ENCODE results near the gene SPSB1.

Gene SPSB1

DNA sequence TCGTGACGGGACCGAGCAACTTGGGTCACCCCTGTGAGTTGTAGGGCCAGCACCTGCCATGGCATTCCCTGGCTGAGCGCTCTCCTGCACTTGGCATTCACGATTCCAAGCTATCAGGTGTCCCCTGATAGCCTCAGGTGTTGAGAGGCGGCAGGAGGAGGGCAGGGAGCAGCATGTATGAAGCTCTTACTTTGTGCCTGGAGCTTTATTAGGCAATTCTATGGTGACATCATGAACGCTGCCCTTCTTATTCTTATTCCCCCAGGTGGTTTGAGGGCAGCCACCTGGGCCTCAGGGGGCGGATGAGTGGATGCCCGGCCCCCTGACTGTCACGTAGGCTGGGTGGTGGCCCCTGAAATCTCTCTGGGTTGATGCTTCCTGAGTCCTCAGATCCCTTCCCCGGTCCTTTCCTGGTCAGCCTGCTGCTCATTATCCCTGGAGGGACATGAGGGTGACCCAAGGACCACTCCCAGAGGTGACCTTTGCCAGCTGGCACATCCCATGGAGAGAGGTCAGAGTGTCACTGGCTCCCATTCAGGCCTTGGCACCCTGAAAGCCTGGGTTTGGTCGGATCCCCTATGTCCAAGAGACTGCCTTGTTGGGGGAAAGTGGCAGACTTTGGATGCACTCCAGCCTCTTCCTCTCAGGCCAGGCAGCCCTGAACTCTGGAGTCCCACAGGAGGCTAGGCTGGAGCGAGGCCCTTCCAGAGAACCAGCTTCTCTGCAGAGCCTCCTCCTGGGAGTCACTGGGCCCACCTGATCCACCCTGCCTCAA is 51.9 kb downstream of the SPSB1 start:
- DNase-seq (ENCODE audit: low read depth) = no peak

DNA sequence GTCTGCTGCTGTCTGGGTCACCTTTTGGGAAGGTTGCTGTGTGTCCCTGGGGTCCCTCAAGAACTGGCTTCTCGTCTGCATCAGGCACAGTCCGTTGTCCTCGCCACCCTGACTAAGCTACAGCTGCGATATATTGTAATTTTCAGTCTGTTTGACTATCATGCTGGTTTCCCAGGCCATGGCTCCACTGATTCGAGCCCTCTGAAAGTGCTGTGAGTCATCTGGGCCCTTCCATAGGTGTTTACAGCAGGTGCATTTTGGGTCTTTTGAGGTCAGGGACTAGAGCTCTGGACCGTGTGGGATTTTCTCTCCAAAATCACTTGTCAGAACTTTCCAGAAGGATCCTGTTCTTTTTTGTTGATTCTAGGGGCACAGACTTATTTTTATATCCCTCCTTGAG is 52.8 kb downstream of the SPSB1 start:
- no peak for DNase-seq (ENCODE audit: low read depth)

- DNase-seq (ENCODE audit: low read depth) = no peak
These were observed 53.2 kb downstream of the SPSB1 start for GRCh38 chr1:9345922-9346321.

- no peak for DNase-seq (ENCODE audit: low read depth)
These were observed 53.9 kb downstream of the SPSB1 start for GRCh38 chr1:9346566-9346965.

DNA sequence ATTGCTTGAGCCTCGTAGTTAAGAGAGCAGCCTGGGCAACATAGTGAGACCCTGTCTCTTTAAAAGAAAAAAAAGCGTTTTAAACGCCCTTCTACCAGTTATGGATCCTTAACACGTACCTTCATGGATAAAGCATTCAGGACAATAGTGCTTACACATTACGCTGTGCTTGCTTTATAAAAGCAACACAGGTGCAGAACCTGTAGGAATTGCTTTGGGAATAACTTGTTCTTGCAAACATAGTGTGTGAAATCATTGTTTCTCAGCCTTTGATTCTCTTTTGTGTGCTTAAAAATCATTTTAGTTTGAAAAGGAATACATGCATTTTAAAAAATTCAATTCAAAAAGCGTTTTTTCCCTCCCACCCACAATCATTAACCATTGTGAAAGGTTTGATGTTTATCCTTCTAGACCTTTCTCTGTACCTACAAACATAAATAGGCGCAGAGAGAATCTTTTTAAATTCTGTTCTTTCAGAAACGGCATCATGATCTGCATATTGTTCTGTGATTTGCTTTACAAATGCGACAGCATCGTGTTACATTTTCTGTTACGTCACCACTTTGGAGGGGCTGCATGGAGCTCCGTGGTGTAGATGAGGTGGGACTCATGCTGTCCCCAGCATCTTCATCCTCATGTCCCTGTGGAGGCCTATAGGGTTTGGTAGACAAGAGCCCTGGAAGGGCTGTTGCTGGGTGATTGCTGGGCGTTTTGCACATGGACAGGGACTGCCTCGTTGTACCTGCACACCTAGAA is 54.6 kb downstream of the SPSB1 start:
- DNase-seq (ENCODE audit: low read depth) = no peak

DNA sequence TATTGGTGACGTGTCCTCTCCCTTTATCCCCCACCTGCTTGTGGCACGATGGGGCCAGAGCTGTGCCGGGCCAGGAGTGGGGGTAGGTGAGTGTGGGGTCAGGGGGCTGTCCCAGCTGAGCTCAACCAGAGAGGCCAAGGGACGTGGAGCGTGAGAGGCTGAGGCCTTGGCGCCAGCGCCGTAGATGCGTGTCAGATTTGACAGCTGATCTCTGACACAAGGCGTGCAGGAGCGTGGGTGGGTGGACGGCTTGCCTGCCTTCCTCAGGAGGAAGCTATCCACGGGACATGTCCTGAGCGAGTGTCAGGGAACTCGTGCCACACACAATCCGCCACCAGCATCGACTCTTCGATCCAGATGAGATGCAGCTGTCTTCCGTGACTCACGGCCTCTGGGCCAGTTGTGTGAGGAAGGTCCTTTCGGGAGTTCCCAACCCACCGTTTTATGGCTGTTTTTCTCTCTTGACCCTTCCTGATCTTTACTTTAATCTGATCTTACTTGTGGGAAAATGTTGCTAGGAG is 56.7 kb downstream of the SPSB1 start:
- DNase-seq (ENCODE audit: low read depth) = no peak

DNA sequence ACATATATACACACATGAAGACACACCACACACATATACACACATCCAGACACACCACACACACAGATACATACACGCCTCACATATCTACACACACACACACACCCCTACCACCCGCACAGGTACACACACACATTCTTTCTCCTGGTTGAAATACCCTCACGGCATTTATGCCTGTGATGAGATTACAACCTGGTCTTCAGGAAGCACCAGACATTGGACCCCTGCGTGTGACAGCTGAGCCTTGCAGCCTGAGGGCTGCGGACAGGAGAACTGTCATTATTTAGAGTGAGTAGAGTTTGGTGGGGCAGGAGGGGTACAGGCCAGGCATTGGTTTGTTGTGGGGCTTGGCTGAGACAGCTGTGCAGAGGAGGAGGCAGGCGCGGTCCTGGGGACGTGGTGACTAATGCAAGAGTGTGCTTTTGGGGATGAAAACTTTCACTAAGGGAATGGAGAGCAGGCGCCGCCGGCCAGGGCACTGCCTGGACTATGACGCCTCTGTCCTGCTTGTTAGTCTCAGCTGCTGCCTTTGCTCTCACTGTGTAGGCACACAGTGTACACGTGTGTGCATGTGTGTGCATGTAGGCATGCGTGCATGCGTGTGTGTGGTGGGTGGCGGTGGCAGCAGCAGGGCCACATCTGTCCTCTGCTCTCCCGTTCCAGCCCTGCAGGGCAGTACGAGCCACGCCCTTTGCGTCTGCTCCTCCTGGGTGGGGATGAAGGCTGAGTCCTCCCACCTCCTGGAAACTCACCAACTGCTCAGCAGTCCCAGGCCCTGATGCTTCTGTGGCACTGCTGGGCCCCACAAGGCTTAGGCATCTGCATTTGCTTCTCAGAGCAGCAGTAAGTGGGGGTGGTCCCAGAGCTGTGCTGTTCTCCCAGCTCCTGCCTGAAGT is 57.6 kb downstream of the SPSB1 start:
- DNase-seq (ENCODE audit: low read depth) = no peak

DNA sequence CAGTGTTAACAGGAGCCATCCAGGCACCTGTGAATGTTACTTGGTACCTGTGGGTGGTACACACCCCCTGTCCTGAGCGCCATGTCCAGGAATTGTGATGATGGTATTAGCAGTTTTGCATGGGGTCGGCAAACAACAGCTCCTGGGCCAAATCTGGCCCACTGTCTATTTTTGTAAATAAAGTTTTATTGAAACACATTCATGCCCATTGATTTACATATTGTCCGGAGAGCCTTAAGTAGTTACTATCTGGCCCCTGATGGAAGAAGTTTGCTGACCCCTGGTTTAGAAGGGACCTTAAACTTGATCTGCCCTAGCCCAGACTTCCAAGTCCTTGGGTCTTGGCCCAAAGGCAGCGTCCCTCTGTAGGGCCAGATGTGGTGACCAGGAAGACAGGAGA is 58.3 kb downstream of the SPSB1 start:
- no peak for DNase-seq (ENCODE audit: low read depth)

GRCh38 chr1:9351654-9352271 is 59.1 kb downstream of the SPSB1 start:
- DNase-seq (ENCODE audit: low read depth) = no peak

GRCh38 chr1:9352377-9353134 is 59.9 kb downstream of the SPSB1 start:
- no peak for DNase-seq (ENCODE audit: low read depth)

- no peak for DNase-seq (ENCODE audit: low read depth)
These were observed 62.8 kb downstream of the SPSB1 start for GRCh38 chr1:9355503-9355902.

DNA sequence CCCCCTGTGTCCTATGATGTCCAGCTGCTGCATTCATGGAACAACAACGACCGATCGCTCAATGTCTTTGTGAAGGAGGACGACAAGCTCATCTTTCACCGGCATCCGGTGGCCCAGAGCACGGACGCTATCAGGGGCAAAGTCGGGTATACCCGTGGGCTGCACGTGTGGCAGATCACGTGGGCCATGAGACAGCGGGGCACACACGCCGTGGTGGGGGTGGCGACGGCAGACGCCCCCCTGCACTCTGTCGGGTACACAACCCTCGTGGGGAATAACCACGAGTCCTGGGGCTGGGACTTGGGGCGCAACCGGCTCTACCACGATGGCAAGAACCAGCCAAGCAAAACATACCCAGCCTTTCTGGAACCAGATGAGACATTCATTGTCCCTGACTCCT is 63.3 kb downstream of the SPSB1 start:
- DNase-seq (ENCODE audit: low read depth) = no peak

GRCh38 chr1:9356829-9357466 is 64.3 kb downstream of the SPSB1 start:
- no peak for DNase-seq (ENCODE audit: low read depth)

DNA sequence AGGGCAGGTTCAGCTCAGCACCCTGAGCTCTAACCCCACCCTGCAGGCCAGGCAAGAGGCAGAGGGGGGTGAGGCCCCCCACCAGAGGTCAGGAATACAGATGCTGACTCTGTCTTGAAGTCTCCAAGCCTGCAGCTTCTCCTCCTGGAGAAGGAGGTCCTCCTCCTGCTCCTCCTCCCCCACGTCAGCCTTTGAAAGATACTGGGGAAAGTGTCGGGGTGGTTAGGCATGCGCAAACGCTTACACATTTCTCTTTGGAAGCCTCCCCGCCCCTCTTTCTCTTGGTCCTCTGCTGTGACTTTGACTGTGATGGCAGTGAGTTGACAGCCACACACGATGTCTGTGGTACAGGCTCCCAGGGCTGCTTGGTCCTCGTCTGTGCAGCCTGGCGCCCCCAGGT is 65.3 kb downstream of the SPSB1 start:
- no peak for DNase-seq (ENCODE audit: low read depth)

DNA sequence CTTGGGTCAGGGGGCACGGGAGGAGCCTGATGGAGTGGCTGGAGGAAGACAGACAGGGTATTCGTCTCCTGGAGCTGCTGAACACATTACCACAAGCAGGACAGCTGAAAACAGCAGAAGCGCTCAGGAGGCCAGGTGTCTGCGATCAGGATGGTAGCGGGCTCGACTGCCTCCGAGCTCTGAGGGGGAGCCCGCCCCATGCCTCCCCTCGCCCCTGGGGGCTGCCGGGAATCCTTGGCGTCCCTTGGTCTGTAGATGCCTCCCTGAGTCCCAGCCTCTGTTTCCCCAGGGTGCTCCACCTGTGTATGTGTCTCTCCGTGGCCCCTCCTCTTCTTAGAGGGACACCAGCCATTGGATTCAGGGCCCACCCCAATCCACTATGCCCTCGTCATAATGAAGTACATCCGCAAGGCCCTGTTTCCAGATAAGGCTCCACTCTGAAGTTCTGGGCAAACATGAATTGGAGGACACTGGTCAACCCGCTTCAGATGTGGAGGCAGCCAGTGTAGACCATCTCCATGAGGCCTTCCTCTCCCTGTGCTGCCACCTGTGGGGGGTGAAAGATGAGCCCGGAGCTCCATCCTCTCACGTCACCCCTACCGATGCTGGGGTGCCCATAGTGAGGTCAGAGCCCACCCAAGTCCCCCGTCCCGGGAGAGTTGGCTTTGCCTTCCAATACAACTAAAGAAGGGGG is 67.8 kb downstream of the SPSB1 start:
- DNase-seq (ENCODE audit: low read depth) = no peak

DNA sequence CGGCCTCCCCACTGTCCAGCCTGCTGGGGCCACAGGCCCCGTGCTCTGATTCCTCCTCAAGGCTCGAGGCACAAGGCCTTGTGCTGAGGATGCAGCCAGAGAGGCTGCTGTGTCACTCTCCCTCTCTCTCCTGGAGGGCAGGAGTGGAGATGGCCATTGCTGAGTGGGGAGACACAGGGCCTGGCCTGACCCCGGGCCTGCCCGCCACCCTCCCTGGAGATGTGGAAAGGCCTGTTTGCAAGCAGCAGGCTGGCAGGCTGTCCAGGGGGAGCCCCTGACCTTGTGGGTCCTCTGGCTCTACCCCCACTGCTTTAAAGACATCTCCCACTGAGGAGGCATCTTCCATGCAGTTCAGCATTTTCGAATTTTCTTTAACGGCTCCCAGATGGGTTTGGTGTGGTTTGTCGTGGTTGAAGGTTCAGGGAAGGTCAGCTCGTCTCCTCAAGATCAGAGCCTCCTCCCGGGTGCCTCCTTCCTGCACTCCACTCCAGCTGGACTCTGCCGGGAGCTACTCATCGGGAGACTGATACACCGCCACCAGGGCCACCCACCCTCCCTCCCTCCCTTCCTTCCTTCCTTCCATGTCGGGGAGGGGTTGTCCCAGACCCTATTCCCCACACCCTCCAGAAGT is 69.1 kb downstream of the SPSB1 start:
- no peak for DNase-seq (ENCODE audit: low read depth)

DNA sequence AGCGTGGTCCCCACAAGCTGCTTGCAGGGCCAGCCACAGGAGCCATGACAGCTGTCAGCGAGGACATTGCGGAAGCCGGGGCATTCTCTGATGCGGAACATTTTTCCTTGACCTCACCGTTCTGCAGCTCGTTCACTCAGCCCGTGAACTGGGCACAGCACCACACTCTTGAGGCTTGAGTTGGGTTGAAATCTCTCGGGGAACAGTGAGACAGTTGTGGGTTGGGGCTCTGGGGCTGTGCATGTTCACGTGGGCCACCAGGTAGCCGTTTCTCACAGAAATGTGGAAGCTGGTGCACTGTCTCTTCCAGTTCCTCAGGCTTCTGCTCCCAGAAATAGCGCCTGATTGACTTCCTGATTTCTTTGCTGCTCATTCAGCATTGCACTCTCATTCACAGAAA is 69.8 kb downstream of the SPSB1 start:
- DNase-seq (ENCODE audit: low read depth) = no peak

DNA sequence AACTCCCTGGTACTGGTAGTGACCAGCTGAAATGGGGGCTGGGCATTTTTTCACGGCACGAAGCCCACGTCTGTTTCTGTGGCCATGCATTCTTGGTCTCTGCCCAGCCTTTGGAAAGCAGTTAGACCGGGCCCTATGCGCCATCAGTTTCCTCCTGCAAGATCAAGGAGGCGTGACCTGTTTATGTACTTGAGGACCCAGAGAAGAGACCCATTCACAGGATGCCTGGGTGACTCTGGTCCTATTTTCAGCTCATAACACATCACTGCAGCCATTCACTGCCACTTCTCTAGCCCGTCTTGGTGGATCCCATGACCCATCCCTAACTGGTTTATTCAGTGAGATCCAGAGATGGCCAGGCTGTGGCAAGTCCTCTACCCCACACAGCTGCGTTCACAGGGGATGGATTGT is 70.4 kb downstream of the SPSB1 start:
- no peak for DNase-seq (ENCODE audit: low read depth)

DNA sequence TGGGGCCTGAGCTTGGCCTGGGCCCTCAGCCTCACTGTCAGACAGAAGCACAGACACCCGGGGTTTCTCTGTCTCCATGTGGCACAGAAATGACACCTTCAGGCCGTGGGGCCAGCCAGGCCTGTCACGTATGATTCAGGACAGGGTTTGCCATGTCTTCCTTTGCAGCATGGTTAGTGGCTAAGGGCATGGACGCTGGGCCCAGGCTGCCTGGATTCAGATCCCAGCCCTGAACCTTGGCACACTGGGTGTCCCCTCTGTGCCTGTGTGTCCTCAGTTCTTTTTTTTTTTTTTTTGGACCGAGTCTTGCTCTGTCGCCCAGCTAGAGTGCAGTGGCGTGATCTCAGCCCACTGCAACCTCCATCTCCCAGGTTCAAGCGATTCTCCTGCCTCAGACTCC is 73.6 kb downstream of the SPSB1 start:
- DNase-seq (ENCODE audit: low read depth) = no peak
